Measurements from ENCODE around the gene CFC1B. TPM values are rescaled to one million over a fixed set of nuclear protein-coding genes. Genes with fewer than 3 reads are reported as not detected.
A peak's percentile ranks its signal among the peaks of the same experiment; 100 is the strongest.
"Not testable (repeated sequence)": the region's sequence is repeated elsewhere in the genome, so short reads cannot be mapped to it uniquely, and the experiment has no call there.

The CFC1B gene
- total and polyA plus RNA-seq, 9 of the 15 experiments (the other 6 are each of a cell fraction or from before 2014, with no cell fraction given), result not detected

GRCh38 chr2:130522390-130522789 is 1.4 kb downstream of the CFC1B start:
- H3K9ac ChIP-seq (ENCODE audit: insufficient read depth in 1 of 2, low read depth in 2 of 2, low read length in 2 of 2); ATAC-seq; POLR2A ChIA-PET; H3K36me3 ChIP-seq (ENCODE audit: control insufficient read depth, insufficient read depth, low read length); H3K27me3 ChIP-seq (ENCODE audit: control insufficient read depth in 2 of 2, insufficient read depth in 2 of 2, low read length in 2 of 2); H3K4me3 ChIP-seq; BruUV-seq (replicated peaks); H3K9me3 ChIP-seq (replicated peaks; ENCODE audit: control insufficient read depth, insufficient read depth, low read depth, low read length); FAIRE-seq; H4K20me1 ChIP-seq (replicated peaks; ENCODE audit: control insufficient read depth, insufficient read depth, low read length); H3K4me1 ChIP-seq (replicated peaks in 1 of 2; ENCODE audit: control insufficient read depth in 2 of 2, insufficient read depth in 2 of 2, low read length in 2 of 2); H3K79me2 ChIP-seq (ENCODE audit: control insufficient read depth, insufficient read depth, low read length); intact Hi-C loops (cut with micrococcal nuclease); H3K9me1 ChIP-seq (ENCODE audit: control insufficient read depth, insufficient read depth, low read length); H3K4me2 ChIP-seq (ENCODE audit: insufficient read depth, low read length); H2AFZ ChIP-seq (ENCODE audit: low read depth, low read length); in situ Hi-C loops (cut with MboI); DNase-seq (ENCODE audit: extremely low read depth in 1 of 4, low spot score in 3 of 4); H3K27ac ChIP-seq (ENCODE audit: extremely low read depth, low read depth, low read length); CTCF ChIA-PET (ENCODE audit: low intra/inter-chr PET ratio): not testable (repeated sequence)
- WGBS (ENCODE audit: insufficient coverage, low coverage, missing lambda C conversion rate), result no CpG with 5 or more reads among the region's 23 CpGs

- H3K4me1 ChIP-seq (replicated peaks in 1 of 2; ENCODE audit: control insufficient read depth in 2 of 2, insufficient read depth in 2 of 2, low read length in 2 of 2); H3K9me1 ChIP-seq (ENCODE audit: control insufficient read depth, insufficient read depth, low read length); H3K27me3 ChIP-seq (ENCODE audit: control insufficient read depth in 2 of 2, insufficient read depth in 2 of 2, low read length in 2 of 2); H3K79me2 ChIP-seq (ENCODE audit: control insufficient read depth, insufficient read depth, low read length); POLR2A ChIA-PET; H3K4me3 ChIP-seq; H3K27ac ChIP-seq (ENCODE audit: extremely low read depth, low read depth, low read length); H3K9ac ChIP-seq (ENCODE audit: insufficient read depth in 1 of 2, low read depth in 2 of 2, low read length in 2 of 2); CTCF ChIA-PET (ENCODE audit: low intra/inter-chr PET ratio); FAIRE-seq; H3K9me3 ChIP-seq (replicated peaks; ENCODE audit: control insufficient read depth, insufficient read depth, low read depth, low read length); H4K20me1 ChIP-seq (replicated peaks; ENCODE audit: control insufficient read depth, insufficient read depth, low read length); DNase-seq (ENCODE audit: extremely low read depth in 1 of 4, low spot score in 3 of 4); H3K4me2 ChIP-seq (ENCODE audit: insufficient read depth, low read length); H2AFZ ChIP-seq (ENCODE audit: low read depth, low read length); BruUV-seq (replicated peaks); in situ Hi-C loops (cut with MboI); H3K36me3 ChIP-seq (ENCODE audit: control insufficient read depth, insufficient read depth, low read length); intact Hi-C loops (cut with micrococcal nuclease): not testable (repeated sequence)
- ATAC-seq, result peak; percentile 50; the same call in 2 of the 3 replicates
- no CpG with 5 or more reads among the region's 40 CpGs for WGBS (ENCODE audit: insufficient coverage, low coverage, missing lambda C conversion rate)
Measured at GRCh38 chr2:130527365-130527967, 6.4 kb downstream of the CFC1B start.

GRCh38 chr2:130529545-130529944 is 8.5 kb downstream of the CFC1B start:
- no CpG with 5 or more reads among the region's 6 CpGs for WGBS (ENCODE audit: insufficient coverage, low coverage, missing lambda C conversion rate)
- H3K79me2 ChIP-seq (ENCODE audit: control insufficient read depth, insufficient read depth, low read length); H3K9me3 ChIP-seq (replicated peaks; ENCODE audit: control insufficient read depth, insufficient read depth, low read depth, low read length); H3K36me3 ChIP-seq (ENCODE audit: control insufficient read depth, insufficient read depth, low read length); CTCF ChIA-PET (ENCODE audit: low intra/inter-chr PET ratio); H3K27me3 ChIP-seq (ENCODE audit: control insufficient read depth in 2 of 2, insufficient read depth in 2 of 2, low read length in 2 of 2); H3K9ac ChIP-seq (ENCODE audit: insufficient read depth in 1 of 2, low read depth in 2 of 2, low read length in 2 of 2); H3K27ac ChIP-seq (ENCODE audit: extremely low read depth, low read depth, low read length); BruUV-seq (replicated peaks); H4K20me1 ChIP-seq (replicated peaks; ENCODE audit: control insufficient read depth, insufficient read depth, low read length); H3K9me1 ChIP-seq (ENCODE audit: control insufficient read depth, insufficient read depth, low read length); POLR2A ChIA-PET; intact Hi-C loops (cut with micrococcal nuclease); H3K4me1 ChIP-seq (replicated peaks in 1 of 2; ENCODE audit: control insufficient read depth in 2 of 2, insufficient read depth in 2 of 2, low read length in 2 of 2); H3K4me3 ChIP-seq; ATAC-seq; H3K4me2 ChIP-seq (ENCODE audit: insufficient read depth, low read length); in situ Hi-C loops (cut with MboI); H2AFZ ChIP-seq (ENCODE audit: low read depth, low read length); FAIRE-seq; DNase-seq (ENCODE audit: extremely low read depth in 1 of 4, low spot score in 3 of 4): not testable (repeated sequence)

- DNase-seq (ENCODE audit: extremely low read depth in 1 of 4, low spot score in 3 of 4); H3K4me3 ChIP-seq; POLR2A ChIA-PET; H3K36me3 ChIP-seq (ENCODE audit: control insufficient read depth, insufficient read depth, low read length); ATAC-seq; CTCF ChIA-PET (ENCODE audit: low intra/inter-chr PET ratio); H3K4me1 ChIP-seq (replicated peaks in 1 of 2; ENCODE audit: control insufficient read depth in 2 of 2, insufficient read depth in 2 of 2, low read length in 2 of 2); H3K27me3 ChIP-seq (ENCODE audit: control insufficient read depth in 2 of 2, insufficient read depth in 2 of 2, low read length in 2 of 2); H3K9ac ChIP-seq (ENCODE audit: insufficient read depth in 1 of 2, low read depth in 2 of 2, low read length in 2 of 2); H3K4me2 ChIP-seq (ENCODE audit: insufficient read depth, low read length); H3K9me1 ChIP-seq (ENCODE audit: control insufficient read depth, insufficient read depth, low read length); H4K20me1 ChIP-seq (replicated peaks; ENCODE audit: control insufficient read depth, insufficient read depth, low read length); H3K79me2 ChIP-seq (ENCODE audit: control insufficient read depth, insufficient read depth, low read length); H3K9me3 ChIP-seq (replicated peaks; ENCODE audit: control insufficient read depth, insufficient read depth, low read depth, low read length); BruUV-seq (replicated peaks); H2AFZ ChIP-seq (ENCODE audit: low read depth, low read length); intact Hi-C loops (cut with micrococcal nuclease); FAIRE-seq; H3K27ac ChIP-seq (ENCODE audit: extremely low read depth, low read depth, low read length): not testable (repeated sequence)
- in situ Hi-C loops (cut with MboI), result loop anchor here (5.0 kb wide), 1 partner anchor 57 kb away; no protein-coding TSS in a partner anchor
- no CpG with 5 or more reads among the region's 4 CpGs for WGBS (ENCODE audit: insufficient coverage, low coverage, missing lambda C conversion rate)
Measured at GRCh38 chr2:130530212-130530611, 9.2 kb downstream of the CFC1B start.

All from K562 (cell line).